ENCODE data around the gene FAAP24.
"Not testable (repeated sequence)": the region's sequence is repeated elsewhere in the genome, so short reads cannot be mapped to it uniquely, and the experiment has no call there.

Gene FAAP24, protein sequence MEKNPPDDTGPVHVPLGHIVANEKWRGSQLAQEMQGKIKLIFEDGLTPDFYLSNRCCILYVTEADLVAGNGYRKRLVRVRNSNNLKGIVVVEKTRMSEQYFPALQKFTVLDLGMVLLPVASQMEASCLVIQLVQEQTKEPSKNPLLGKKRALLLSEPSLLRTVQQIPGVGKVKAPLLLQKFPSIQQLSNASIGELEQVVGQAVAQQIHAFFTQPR

GRCh38 chr19:32971715-32972540, at the start of gene FAAP24, which contains the start of gene CEP89:
Gene FAAP24 (plus strand): TSS chr19:32972242. CDS start chr19:32973197, 955 bp downstream.
Gene CEP89 (minus strand): TSS chr19:32971958. CDS start chr19:32971874, 84 bp downstream.
- peak within 1 kb of the TSS; percentile 84 for H3K4me3 ChIP-seq (ENCODE audit: low read depth, low read length)
- no peak for TF ChIP-seq CTCF (IDR thresholded peaks at IDR 0.05; ENCODE audit: low read depth, low read length)

DNA sequence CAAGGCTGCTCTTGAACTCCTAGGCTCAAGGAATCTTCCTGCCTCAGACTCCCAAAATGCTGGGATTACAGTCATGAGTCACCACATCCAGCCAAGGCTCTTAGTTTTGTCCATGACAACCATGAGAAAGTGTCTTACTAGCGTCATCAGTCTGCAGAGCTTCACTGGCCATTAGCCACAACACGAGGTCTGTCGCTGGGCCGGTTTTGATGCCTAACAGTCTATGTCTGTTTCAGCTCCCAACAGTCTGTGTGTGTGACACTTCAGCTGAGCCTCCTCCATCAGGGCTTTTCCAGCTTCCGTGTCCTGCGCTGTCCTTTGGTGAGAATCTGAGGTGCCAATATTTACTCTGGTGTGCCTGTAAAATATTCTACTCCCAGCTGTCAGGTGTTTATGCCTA, 47.8 kb upstream of the FAAP24 start:
- TF ChIP-seq CTCF (IDR thresholded peaks at IDR 0.05; ENCODE audit: low read depth, low read length), result no peak
- H3K4me3 ChIP-seq (ENCODE audit: low read depth, low read length), result no peak overlapping the region

DNA sequence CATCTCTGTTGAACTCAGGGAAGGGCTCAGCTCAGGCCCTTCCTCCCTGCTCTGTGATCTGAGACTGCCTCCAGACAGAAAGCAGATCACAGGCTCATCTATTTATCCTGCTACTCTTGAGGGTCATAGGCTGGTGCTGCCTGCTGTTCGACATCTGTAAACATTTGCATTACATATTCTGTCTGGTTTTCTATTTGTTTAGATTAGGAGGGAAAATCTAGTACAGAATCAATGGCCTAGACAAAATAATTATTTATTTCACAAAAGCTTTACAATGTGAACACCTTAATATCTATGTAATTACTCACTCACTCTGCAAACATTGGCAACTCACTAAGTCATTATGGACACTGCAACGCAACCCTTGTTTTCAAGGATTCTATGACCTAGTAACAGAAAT, 43.2 kb upstream of the FAAP24 start:
- H3K4me3 ChIP-seq (ENCODE audit: low read depth, low read length), result no peak overlapping the region
- no peak for TF ChIP-seq CTCF (IDR thresholded peaks at IDR 0.05; ENCODE audit: low read depth, low read length)

- no peak for TF ChIP-seq CTCF (IDR thresholded peaks at IDR 0.05; ENCODE audit: low read depth, low read length)
- H3K4me3 ChIP-seq (ENCODE audit: low read depth, low read length), result no peak overlapping the region
Measured at GRCh38 chr19:32930567-32930966, 41.5 kb upstream of the FAAP24 start.

GRCh38 chr19:32933571-32933970, 38.5 kb upstream of the FAAP24 start:
- no peak for TF ChIP-seq CTCF (IDR thresholded peaks at IDR 0.05; ENCODE audit: low read depth, low read length)
- no peak overlapping the region for H3K4me3 ChIP-seq (ENCODE audit: low read depth, low read length)

GRCh38 chr19:32935629-32936028, 36.4 kb upstream of the FAAP24 start:
- no peak overlapping the region for H3K4me3 ChIP-seq (ENCODE audit: low read depth, low read length)
- no peak for TF ChIP-seq CTCF (IDR thresholded peaks at IDR 0.05; ENCODE audit: low read depth, low read length)

DNA sequence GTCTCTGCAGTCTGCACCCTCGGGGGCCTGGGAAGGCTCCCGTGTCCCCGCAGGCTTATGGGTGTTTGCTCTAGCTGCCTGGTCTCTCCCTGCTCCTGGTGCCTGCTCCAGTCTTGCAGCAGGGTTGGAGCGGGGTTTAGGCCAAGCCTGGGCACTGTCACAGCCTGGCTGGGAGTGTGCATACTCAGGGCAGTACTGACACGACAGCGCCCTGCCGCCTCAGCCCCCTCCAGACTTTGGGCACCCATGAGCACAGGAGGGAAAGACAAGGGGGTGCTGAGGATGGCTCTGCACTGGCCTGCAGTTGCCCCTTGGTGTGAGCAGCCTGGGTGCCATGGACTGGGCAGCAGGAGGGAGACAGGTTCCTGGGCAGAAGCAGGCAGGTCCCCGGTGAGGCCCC, 36.0 kb upstream of the FAAP24 start:
- no peak overlapping the region for H3K4me3 ChIP-seq (ENCODE audit: low read depth, low read length)
- TF ChIP-seq CTCF (IDR thresholded peaks at IDR 0.05; ENCODE audit: low read depth, low read length), result no peak

DNA sequence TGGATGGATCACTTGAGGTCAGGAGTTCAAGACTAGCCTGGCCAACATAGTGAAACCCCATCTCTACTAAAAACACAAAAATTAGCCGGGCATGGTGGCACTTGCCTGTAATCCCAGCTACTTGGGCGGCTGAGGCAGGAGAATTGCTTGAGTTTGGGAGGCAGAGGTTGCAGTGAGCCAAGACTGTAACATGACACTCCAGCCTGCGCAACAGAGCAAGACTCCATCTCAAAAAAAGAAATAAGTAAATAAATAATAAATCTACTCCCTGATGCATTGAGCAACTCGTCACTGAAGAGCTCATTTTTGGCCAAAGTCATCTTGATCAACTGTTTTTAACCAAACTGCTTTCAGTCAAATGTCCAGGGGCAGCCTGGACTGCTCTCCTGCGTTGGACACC, 30.8 kb upstream of the FAAP24 start:
- H3K4me3 ChIP-seq (ENCODE audit: low read depth, low read length), result not testable (repeated sequence)

Measured in WI38 (cell line).